HEK293 (cell line): Measurements from ENCODE around the gene MECR.

Experiments
- CTCF ChIA-PET: fragments of 350-600 bp; formaldehyde crosslinking; extraction: SDS; loops from one replicate; lab custom pipeline; 2021; ENCODE audit warnings: antibody characterized with exemption; lab: Yijun Ruan, JAX
- POLR2A ChIA-PET: fragments of 300-600 bp; formaldehyde crosslinking; extraction: SDS; loops from one replicate; lab custom pipeline; 2020; ENCODE audit warnings: antibody characterized with exemption, inconsistent platforms; lab: Yijun Ruan, JAX
- H3K27ac ChIP-seq: fragments of 200-500 bp; sonication (Bioruptor generic); 2 replicates; pipeline ENCODE4 v1.5.1; 2014; ENCODE audit warnings: low read depth, low read length, control low read depth, inconsistent platforms; ENCODE audit errors: extremely low read depth
- H3K36me3 ChIP-seq, 2 experiments: fragments of 200-500 bp in 1 of 2; sonication (Bioruptor generic) in 1 of 2; 1 replicate in 1 of 2; 2 replicates in 1 of 2; pipeline ENCODE4 v1.5.1; 2014 to 2017; ENCODE audit warnings: inconsistent platforms in 2 of 2, low read length in 2 of 2; ENCODE audit not compliant: control insufficient read depth in 2 of 2, insufficient read depth in 1 of 2
- H3K4me1 ChIP-seq: fragments of 200-500 bp; sonication (Bioruptor generic); 2 replicates; pipeline ENCODE4 v1.5.1; 2014; ENCODE audit warnings: mild to moderate bottlenecking, low read length, inconsistent platforms; ENCODE audit not compliant: control insufficient read depth, insufficient read depth
- H3K4me3 ChIP-seq: 2 replicates; pipeline ENCODE4 v1.5.1; 2011; ENCODE audit warnings: low read depth, mild to moderate bottlenecking, control low read depth, low read length, moderate library complexity
- H3K9me3 ChIP-seq: fragments of 200-500 bp; sonication (Bioruptor generic); 2 replicates; pipeline ENCODE4 v1.5.1; 2014; ENCODE audit warnings: low read depth, low read length, inconsistent platforms; ENCODE audit not compliant: control insufficient read depth, insufficient read depth
- BCL11A ChIP-seq: fragments of 450-650 bp; formaldehyde crosslinking; IDR thresholded peaks from 2 replicates; pipeline ENCODE4 v1.5.1; 2016; ENCODE audit warnings: low read depth, missing biosample characterization, missing genetic modification characterization
- BCL11B ChIP-seq: fragments of 450-650 bp; formaldehyde crosslinking; IDR thresholded peaks from 2 replicates; pipeline ENCODE4 v1.5.1; 2016; ENCODE audit warnings: low read depth, missing biosample characterization, missing genetic modification characterization
- IKZF3 ChIP-seq: fragments of 450-650 bp; IDR thresholded peaks from 2 replicates; pipeline ENCODE4 v1.5.0; 2018; ENCODE audit warnings: missing biosample characterization, mild to moderate bottlenecking, missing genetic modification characterization, moderate library complexity
- KLF1 ChIP-seq: fragments of 450-650 bp; formaldehyde crosslinking; IDR thresholded peaks from 2 replicates; pipeline ENCODE4 v1.5.1; 2016; ENCODE audit warnings: missing biosample characterization, missing genetic modification characterization
- KLF9 ChIP-seq: fragments of 450-650 bp; formaldehyde crosslinking; IDR thresholded peaks from 2 replicates; pipeline ENCODE4 v1.5.1; 2016; ENCODE audit warnings: missing biosample characterization, missing genetic modification characterization, low read depth
- ZBTB7A ChIP-seq: fragments of 450-650 bp; formaldehyde crosslinking; IDR thresholded peaks from 2 replicates; pipeline ENCODE4 v1.5.1; 2016; ENCODE audit warnings: low read depth, missing biosample characterization, missing genetic modification characterization
- ZEB2 ChIP-seq: fragments of 450-650 bp; formaldehyde crosslinking; IDR thresholded peaks from 2 replicates; pipeline ENCODE4 v1.5.1; 2016; ENCODE audit warnings: missing biosample characterization, missing genetic modification characterization
- ZIC2 ChIP-seq: fragments of 450-650 bp; formaldehyde crosslinking; IDR thresholded peaks from 2 replicates; pipeline ENCODE4 v1.5.1; 2016; ENCODE audit warnings: missing biosample characterization, missing genetic modification characterization
- ZNF174 ChIP-seq: fragments of 450-650 bp; formaldehyde crosslinking; IDR thresholded peaks from 2 replicates; pipeline ENCODE4 v1.5.0; 2017; ENCODE audit warnings: missing biosample characterization, mild to moderate bottlenecking, missing genetic modification characterization
- ZNF239 ChIP-seq: fragments of 450-650 bp; formaldehyde crosslinking; IDR thresholded peaks from 2 replicates; pipeline ENCODE4 v1.5.1; 2016; ENCODE audit warnings: missing biosample characterization, missing genetic modification characterization
- ZNF335 ChIP-seq: fragments of 450-650 bp; formaldehyde crosslinking; conservative IDR thresholded peaks from 2 replicates; pipeline ENCODE4 v1.5.1; 2016; ENCODE audit warnings: missing biosample characterization, missing genetic modification characterization
- ZNF354C ChIP-seq: fragments of 450-650 bp; formaldehyde crosslinking; IDR thresholded peaks from 2 replicates; pipeline ENCODE4 v1.5.1; 2016; ENCODE audit warnings: missing biosample characterization, missing genetic modification characterization, low read depth, borderline replicate concordance
- ZNF501 ChIP-seq: fragments of 450-650 bp; formaldehyde crosslinking; IDR thresholded peaks from 2 replicates; pipeline ENCODE4 v1.5.1; 2016; ENCODE audit warnings: missing biosample characterization, missing genetic modification characterization
- ZNF544 ChIP-seq: fragments of 450-650 bp; formaldehyde crosslinking; IDR thresholded peaks from 2 replicates; pipeline ENCODE4 v1.5.0; 2017; ENCODE audit warnings: missing biosample characterization, missing genetic modification characterization
- ZNF555 ChIP-seq: fragments of 450-650 bp; formaldehyde crosslinking; conservative IDR thresholded peaks from 2 replicates; pipeline ENCODE4 v1.5.1; 2017; ENCODE audit warnings: missing biosample characterization, mild to moderate bottlenecking, missing genetic modification characterization, inconsistent platforms
- ZNF561 ChIP-seq: fragments of 450-650 bp; IDR thresholded peaks from 2 replicates; pipeline ENCODE4 v1.5.1; 2018; ENCODE audit warnings: missing biosample characterization, missing genetic modification characterization, borderline replicate concordance
- ZNF571 ChIP-seq: fragments of 450-650 bp; formaldehyde crosslinking; IDR thresholded peaks from 2 replicates; pipeline ENCODE4 v1.5.0; 2017; ENCODE audit warnings: missing biosample characterization, missing genetic modification characterization
- ZNF623 ChIP-seq: fragments of 450-650 bp; formaldehyde crosslinking; IDR thresholded peaks from 2 replicates; pipeline ENCODE4 v1.5.1; 2016; ENCODE audit warnings: missing biosample characterization, missing genetic modification characterization
- TF ChIP-seq, protein P1 (sequence below): fragments of 450-650 bp; formaldehyde crosslinking; IDR thresholded peaks from 2 replicates; pipeline ENCODE4 v1.5.1; 2016; ENCODE audit warnings: missing biosample characterization, missing genetic modification characterization, low read depth
- TF ChIP-seq, protein P2 (sequence below): fragments of 450-650 bp; formaldehyde crosslinking; IDR thresholded peaks from 2 replicates; pipeline ENCODE4 v1.5.1; 2016; ENCODE audit warnings: missing biosample characterization, missing genetic modification characterization
- TF ChIP-seq, protein P3 (sequence below): fragments of 450-650 bp; formaldehyde crosslinking; optimal IDR thresholded peaks from 2 replicates; pipeline ENCODE3; 2016; ENCODE audit warnings: missing biosample characterization, mild to moderate bottlenecking, missing genetic modification characterization
- TF ChIP-seq, protein P4 (sequence below): fragments of 450-650 bp; formaldehyde crosslinking; IDR thresholded peaks from 2 replicates; pipeline ENCODE4 v1.5.1; 2017; ENCODE audit warnings: missing biosample characterization, missing genetic modification characterization
- TF ChIP-seq, protein P5 (sequence below): fragments of 450-650 bp; formaldehyde crosslinking; IDR thresholded peaks from 2 replicates; pipeline ENCODE4 v1.5.1; 2016; ENCODE audit warnings: missing biosample characterization, missing genetic modification characterization

The MECR gene

DNA sequence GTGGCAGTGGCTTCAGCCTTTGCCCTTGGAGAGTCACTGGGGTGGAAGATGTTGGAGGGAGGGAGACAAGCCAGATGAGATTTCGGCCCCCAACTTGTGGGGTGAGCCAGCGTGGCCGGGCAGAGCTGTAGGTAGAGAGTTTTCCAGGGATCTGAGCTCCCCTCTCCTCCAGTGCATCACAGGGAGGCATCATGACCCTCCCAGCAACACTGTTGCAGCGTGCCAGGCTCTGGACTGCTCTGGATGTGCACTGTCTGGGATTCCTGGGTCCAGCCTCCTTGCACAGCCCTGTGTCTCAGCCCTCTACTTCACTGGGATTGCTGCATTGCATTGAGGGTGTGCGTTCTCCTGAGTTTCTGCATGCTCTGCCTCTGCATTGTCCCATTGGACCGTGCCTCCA lies 14.5 kb upstream of the MECR start (continued):
- TF ChIP-seq ZNF501 (tag by site-specific recombination): no peak

DNA sequence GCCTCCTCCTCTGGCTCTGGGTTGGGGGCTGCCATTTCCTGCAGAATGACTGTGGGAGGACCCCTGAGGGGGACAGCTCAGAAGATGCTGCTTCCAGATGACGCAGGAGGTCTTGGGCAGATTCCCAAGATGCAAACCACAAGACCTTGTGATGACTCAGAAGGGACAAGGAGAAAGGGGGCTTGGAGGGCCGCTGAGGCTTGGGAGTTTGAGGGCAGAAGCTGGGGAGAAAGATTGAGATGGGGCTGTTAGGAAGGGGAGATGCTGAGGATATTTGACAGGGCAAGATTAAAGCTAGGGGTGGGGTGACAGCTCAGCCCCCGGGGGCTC lies 13.1 kb upstream of the MECR start:
- peaks cover under 1% of the 10 kb centered on the region; the same call in 1 of the 2 replicates for H3K4me1 ChIP-seq
- no peak overlapping the region for H3K27ac ChIP-seq
- no peaks in the 10 kb centered on the region for H3K9me3 ChIP-seq
- no peaks in the 10 kb centered on the region for H3K36me3 ChIP-seq
- ChIA-PET CTCF (interaction anchor here (0.5 to 2.0 kb wide), 10 partner anchors 15 to 1849 kb away, joined by 3 to 12 read pairs (median 3); no protein-coding TSS in a partner anchor), POLR2A (no interaction called here)
- TF ChIP-seq IKZF3 (tag by site-specific recombination) (no peak), KLF9 (tag by site-specific recombination) (no peak), ZNF239 (no peak), ZNF623 (no peak), ZNF571 (tag by site-specific recombination) (no peak), ZNF544 (tag by site-specific recombination) (no peak), ZBTB7A (tag by site-specific recombination) (no peak)
- TF ChIP-seq, protein P1, sequence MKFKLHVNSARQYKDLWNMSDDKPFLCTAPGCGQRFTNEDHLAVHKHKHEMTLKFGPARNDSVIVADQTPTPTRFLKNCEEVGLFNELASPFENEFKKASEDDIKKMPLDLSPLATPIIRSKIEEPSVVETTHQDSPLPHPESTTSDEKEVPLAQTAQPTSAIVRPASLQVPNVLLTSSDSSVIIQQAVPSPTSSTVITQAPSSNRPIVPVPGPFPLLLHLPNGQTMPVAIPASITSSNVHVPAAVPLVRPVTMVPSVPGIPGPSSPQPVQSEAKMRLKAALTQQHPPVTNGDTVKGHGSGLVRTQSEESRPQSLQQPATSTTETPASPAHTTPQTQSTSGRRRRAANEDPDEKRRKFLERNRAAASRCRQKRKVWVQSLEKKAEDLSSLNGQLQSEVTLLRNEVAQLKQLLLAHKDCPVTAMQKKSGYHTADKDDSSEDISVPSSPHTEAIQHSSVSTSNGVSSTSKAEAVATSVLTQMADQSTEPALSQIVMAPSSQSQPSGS (tag by site-specific recombination): no peak
- no peak overlapping the region for H3K4me3 ChIP-seq

DNA sequence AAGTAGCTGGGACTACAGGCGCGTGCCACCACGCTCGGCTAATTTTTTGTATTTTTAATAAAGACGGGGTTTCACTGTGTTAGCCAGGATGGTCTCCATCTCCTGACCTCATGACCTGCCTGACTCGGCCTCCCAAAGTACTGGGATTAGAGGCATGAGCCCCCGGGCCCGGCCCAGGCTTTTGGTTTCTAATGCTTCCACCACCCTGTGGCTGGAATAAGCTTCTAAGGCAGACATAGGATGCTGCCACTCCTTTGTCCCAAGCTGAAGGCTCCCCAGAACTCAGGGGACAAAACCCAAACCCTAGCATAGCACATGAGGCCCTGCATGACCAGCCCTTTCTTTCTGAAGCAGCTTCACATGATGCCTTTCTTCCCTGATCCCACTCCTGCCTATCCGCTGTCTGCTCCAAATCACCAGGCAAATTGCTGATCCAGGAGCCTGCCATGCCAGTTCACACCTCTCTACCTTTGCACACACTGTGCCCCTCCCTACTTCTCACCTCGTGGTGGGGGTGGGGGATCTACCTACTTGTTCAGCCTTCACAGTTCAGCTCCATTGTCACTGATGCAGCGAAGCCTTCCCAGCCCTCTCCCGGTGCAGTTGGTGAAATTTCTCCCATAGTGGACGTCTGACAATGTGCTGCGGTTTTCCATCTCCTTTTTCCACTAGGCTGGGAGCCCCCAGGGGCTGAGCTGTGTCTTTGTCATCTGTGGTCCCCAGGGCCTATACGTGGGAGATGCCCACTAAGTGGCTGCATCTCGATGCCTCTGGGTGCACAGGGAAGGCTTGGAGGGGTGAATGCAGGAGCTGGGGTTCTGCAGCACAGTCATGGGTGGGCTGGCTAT lies 12.5 kb upstream of the MECR start:
- Histone ChIP-seq H3K4me1 (peaks cover 4% of the 10 kb centered on the region; the same call in 1 of the 2 replicates), H3K4me3 (no peak overlapping the region), H3K9me3 (no peaks in the 10 kb centered on the region), H3K36me3 (no peaks in the 10 kb centered on the region), H3K27ac (no peak overlapping the region)
- TF ChIP-seq ZNF335 (tag by site-specific recombination) (no peak), ZEB2 (tag by site-specific recombination) (no peak)
- TF ChIP-seq, protein P2, sequence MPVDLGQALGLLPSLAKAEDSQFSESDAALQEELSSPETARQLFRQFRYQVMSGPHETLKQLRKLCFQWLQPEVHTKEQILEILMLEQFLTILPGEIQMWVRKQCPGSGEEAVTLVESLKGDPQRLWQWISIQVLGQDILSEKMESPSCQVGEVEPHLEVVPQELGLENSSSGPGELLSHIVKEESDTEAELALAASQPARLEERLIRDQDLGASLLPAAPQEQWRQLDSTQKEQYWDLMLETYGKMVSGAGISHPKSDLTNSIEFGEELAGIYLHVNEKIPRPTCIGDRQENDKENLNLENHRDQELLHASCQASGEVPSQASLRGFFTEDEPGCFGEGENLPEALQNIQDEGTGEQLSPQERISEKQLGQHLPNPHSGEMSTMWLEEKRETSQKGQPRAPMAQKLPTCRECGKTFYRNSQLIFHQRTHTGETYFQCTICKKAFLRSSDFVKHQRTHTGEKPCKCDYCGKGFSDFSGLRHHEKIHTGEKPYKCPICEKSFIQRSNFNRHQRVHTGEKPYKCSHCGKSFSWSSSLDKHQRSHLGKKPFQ: peak; percentile 89
- TF ChIP-seq, protein P3, sequence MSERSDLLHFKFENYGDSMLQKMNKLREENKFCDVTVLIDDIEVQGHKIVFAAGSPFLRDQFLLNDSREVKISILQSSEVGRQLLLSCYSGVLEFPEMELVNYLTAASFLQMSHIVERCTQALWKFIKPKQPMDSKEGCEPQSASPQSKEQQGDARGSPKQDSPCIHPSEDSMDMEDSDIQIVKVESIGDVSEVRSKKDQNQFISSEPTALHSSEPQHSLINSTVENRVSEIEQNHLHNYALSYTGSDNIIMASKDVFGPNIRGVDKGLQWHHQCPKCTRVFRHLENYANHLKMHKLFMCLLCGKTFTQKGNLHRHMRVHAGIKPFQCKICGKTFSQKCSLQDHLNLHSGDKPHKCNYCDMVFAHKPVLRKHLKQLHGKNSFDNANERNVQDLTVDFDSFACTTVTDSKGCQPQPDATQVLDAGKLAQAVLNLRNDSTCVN (tag by site-specific recombination): no peak
- ChIA-PET POLR2A (no interaction called here), CTCF (interaction anchor here (0.5 to 2.0 kb wide), 6 partner anchors 21 to 1850 kb away, joined by 3 to 12 read pairs (median 3); no protein-coding TSS in a partner anchor)

DNA sequence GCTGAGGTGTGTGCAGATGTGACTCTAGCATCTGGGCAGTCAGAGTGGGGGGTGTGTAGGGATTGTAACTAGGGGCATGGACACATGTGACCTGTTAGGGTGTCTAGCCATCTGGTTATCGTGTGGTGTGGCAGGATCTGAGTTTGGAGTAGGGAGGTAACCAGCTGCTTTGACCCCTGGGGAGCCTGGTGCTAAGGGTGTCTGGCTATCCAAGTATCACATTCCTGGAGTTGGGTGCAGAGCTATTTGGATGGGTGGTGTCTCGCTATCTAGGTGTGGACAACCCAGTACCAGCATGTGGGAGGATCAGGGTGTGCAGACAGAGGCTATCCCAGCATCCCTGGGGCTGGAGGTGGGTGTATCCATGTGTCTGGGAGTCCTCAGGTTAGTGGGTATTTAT lies 10.3 kb upstream of the MECR start:
- no peak overlapping the region for H3K27ac ChIP-seq
- H3K9me3 ChIP-seq: no peaks in the 10 kb centered on the region
- TF ChIP-seq ZNF174 (tag by site-specific recombination): no peak
- TF ChIP-seq BCL11A: no peak
- no peak for TF ChIP-seq ZNF555 (tag by site-specific recombination)
- TF ChIP-seq BCL11B (tag by site-specific recombination): no peak
- TF ChIP-seq, protein P4, sequence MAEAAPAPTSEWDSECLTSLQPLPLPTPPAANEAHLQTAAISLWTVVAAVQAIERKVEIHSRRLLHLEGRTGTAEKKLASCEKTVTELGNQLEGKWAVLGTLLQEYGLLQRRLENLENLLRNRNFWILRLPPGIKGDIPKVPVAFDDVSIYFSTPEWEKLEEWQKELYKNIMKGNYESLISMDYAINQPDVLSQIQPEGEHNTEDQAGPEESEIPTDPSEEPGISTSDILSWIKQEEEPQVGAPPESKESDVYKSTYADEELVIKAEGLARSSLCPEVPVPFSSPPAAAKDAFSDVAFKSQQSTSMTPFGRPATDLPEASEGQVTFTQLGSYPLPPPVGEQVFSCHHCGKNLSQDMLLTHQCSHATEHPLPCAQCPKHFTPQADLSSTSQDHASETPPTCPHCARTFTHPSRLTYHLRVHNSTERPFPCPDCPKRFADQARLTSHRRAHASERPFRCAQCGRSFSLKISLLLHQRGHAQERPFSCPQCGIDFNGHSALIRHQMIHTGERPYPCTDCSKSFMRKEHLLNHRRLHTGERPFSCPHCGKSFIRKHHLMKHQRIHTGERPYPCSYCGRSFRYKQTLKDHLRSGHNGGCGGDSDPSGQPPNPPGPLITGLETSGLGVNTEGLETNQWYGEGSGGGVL (tag by site-specific recombination): no peak
- no peak for TF ChIP-seq ZNF354C
- TF ChIP-seq, protein P5, sequence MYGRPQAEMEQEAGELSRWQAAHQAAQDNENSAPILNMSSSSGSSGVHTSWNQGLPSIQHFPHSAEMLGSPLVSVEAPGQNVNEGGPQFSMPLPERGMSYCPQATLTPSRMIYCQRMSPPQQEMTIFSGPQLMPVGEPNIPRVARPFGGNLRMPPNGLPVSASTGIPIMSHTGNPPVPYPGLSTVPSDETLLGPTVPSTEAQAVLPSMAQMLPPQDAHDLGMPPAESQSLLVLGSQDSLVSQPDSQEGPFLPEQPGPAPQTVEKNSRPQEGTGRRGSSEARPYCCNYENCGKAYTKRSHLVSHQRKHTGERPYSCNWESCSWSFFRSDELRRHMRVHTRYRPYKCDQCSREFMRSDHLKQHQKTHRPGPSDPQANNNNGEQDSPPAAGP (tag by site-specific recombination): peak; percentile 85
- TF ChIP-seq ZNF561: no peak
- peak; percentile 54 for TF ChIP-seq KLF1 (tag by site-specific recombination)
- TF ChIP-seq ZIC2 (tag by site-specific recombination): peak; percentile 19
- TF ChIP-seq, all 188 proteins: peak for 3
- Histone ChIP-seq H3K4me3 (no peak overlapping the region), H3K4me1 (peaks cover 4% of the 10 kb centered on the region; the same call in 1 of the 2 replicates), H3K36me3 (no peaks in the 10 kb centered on the region)
- ChIA-PET POLR2A (no interaction called here), CTCF (interaction anchor here (0.6 to 1.5 kb wide), 4 partner anchors 16 to 1475 kb away, joined by 3 to 6 read pairs (median 4); no protein-coding TSS in a partner anchor)
